ENCODE results near the gene ADAMTS15. TPM values are rescaled to one million over a fixed set of nuclear protein-coding genes. Genes with fewer than 3 reads are reported as not detected.

ADAMTS15 gene
- total RNA-seq, 2 experiments from 2014 or later: not detected

DNA sequence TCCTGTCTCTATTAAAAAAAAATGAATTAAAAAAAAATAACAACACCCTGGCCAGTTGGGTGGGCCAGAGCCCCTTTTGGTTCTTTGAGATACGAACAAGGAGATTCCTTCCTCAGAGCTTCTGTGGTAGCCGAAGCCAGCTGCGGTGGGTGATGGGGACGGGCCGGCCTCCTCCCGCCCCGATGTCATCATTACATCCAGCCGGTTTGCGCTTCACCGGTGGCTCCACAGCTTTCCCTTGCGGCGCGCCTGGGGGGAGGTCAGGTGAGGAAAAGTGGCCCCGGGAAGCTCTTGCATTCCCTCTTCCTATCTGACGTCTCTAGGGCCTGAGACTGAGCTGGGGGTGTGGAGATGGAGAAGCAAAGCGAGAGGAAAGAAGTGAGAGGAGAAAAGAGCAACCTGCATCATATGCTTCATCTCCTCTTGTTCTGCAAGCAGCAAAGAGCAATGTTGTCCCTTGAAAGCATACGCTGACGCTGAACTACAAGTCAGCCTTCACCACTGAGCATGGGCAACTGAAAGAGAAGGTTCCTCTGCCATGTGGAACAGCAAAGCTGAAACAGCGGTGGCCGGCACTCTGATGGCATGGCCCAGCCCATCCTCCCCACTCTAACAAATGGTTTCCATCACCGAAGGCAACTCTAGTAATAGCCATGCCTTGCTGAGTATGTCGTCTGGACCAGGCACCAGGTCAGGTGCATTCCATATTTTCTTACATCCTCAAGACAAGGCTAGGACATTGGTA, 26.0 kb upstream of the ADAMTS15 start:
- no peaks in the 10 kb centered on the region for H3K9me3 Mint-ChIP-seq (ENCODE audit: low read depth)
- no peak overlapping the region for H3K4me3 Mint-ChIP-seq
- CTCF ChIA-PET: interaction anchor here (1.1 kb wide), 1 partner anchor 12 kb away, joined by 3 read pairs; no protein-coding TSS in a partner anchor
- ATAC-seq (no peak), DNase-seq (no peak)
- H3K36me3 Mint-ChIP-seq: no peaks in the 10 kb centered on the region
- H3K27ac Mint-ChIP-seq: no peak overlapping the region
- H3K4me1 Mint-ChIP-seq: peaks cover 3% of the 10 kb centered on the region
- peaks cover 48% of the 10 kb centered on the region for H3K27me3 Mint-ChIP-seq

- peaks cover 51% of the 10 kb centered on the region for H3K27me3 Mint-ChIP-seq
- DNase-seq (no peak), ATAC-seq (no peak)
- no peaks in the 10 kb centered on the region for H3K36me3 Mint-ChIP-seq
- peaks cover 5% of the 10 kb centered on the region for H3K4me1 Mint-ChIP-seq
- CTCF ChIA-PET: interaction anchor here (3.8 kb wide), 1 partner anchor 211 kb away, joined by 15 read pairs; no protein-coding TSS in a partner anchor
- no peak overlapping the region for H3K27ac Mint-ChIP-seq
- H3K9me3 Mint-ChIP-seq (ENCODE audit: low read depth): no peaks in the 10 kb centered on the region
- H3K4me3 Mint-ChIP-seq: no peak overlapping the region
Measured at GRCh38 chr11:130423541-130424142, 24.8 kb upstream of the ADAMTS15 start.

DNA sequence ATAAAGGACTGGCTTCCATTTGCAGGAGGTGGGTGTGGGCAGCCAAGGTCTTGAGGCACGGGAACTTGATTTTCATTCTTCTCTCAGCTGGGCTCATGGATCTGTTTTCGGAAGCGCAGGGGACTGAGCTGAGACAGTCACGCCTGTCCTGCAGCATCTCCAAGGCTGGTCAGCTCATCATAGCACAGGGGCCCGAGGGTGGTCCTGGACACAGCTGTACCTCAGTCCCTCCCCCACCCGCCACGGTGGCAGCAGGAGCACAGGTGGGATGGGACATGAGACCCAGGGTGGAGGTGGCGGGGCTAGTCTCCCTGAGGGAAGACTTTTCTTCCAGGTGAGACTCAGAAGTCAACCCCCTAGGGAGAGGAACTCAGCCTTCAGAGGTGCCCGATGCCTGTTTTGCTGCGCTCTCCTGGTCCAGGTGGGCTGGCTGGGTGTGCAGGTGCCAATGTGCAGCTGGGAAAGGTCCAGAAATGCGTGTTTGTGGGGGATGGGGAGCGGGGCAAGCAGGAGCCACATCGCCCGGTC, 23.8 kb upstream of the ADAMTS15 start:
- no peaks in the 10 kb centered on the region for H3K9me3 Mint-ChIP-seq (ENCODE audit: low read depth)
- no peak for ATAC-seq
- no peaks in the 10 kb centered on the region for H3K36me3 Mint-ChIP-seq
- H3K4me3 Mint-ChIP-seq: no peak overlapping the region
- DNase-seq: no peak
- peaks cover 12% of the 10 kb centered on the region for H3K4me1 Mint-ChIP-seq
- no peak overlapping the region for H3K27ac Mint-ChIP-seq
- CTCF ChIA-PET: interaction anchor here (0.8 to 3.8 kb wide), 3 partner anchors 10 to 492 kb away, joined by 3 to 15 read pairs (median 3); no protein-coding TSS in a partner anchor
- H3K27me3 Mint-ChIP-seq: peaks cover 58% of the 10 kb centered on the region

DNA sequence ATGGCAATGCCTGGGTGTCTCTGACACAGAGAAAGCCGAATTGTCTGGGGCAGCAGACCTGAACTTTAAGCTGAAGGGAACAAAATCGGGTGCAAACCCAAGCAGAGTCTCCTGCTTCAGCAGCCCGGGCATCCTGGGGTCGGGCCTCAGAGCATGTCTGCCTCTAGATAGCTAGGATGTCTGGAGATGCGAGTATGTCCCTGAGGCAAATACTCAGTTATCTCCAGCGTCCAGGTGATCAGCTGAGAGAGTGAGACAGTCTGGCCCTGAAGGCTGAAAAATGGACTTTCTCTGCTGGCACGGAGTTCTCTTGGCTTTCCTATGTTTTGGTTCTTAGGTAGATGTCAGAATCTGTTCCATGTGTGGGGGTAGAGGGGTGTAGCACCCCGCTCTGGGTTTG, 23.3 kb upstream of the ADAMTS15 start:
- CTCF ChIA-PET: interaction anchor here (0.7 to 16.1 kb wide), 5 partner anchors 10 to 640 kb away, joined by 3 to 286 read pairs (median 3); no protein-coding TSS in a partner anchor
- no peaks in the 10 kb centered on the region for H3K36me3 Mint-ChIP-seq
- H3K9me3 Mint-ChIP-seq (ENCODE audit: low read depth): no peaks in the 10 kb centered on the region
- H3K27ac Mint-ChIP-seq: no peak overlapping the region
- DNase-seq (no peak), ATAC-seq (no peak)
- H3K4me3 Mint-ChIP-seq: no peak overlapping the region
- H3K27me3 Mint-ChIP-seq: peaks cover 59% of the 10 kb centered on the region
- peaks cover 12% of the 10 kb centered on the region for H3K4me1 Mint-ChIP-seq

- no peak overlapping the region for H3K4me3 Mint-ChIP-seq
Measured at GRCh38 chr11:130426223-130426836, 22.1 kb upstream of the ADAMTS15 start.

DNA sequence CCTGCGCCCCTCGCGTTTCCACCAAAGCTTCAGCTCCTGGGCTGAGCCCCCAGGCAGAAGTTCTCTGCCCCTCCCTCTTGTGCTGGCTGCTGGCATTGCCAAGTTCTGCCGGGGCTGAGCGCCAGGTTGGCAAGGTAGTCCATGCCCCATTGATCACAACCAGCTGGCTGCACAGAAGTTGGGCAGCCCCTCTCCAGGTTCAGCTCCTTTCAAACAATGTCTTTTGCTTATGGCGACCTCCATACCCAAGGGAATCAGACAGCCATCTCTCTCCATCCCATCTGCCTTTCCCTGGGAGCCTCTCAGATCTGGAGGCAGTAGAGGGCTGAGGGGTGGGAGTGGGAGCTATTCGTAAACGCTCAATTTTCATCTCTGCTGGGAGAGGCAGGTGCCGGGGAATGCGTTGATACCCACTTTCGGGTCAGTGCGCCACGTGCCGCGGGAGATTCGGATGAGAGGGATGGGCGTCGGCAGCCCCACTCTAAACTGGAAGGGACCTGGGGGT, 21.6 kb upstream of the ADAMTS15 start:
- no peaks in the 10 kb centered on the region for H3K36me3 Mint-ChIP-seq
- H3K4me3 Mint-ChIP-seq: no peak overlapping the region
- no peak for DNase-seq
- H3K27ac Mint-ChIP-seq: no peak overlapping the region
- H3K4me1 Mint-ChIP-seq: peaks cover 12% of the 10 kb centered on the region
- H3K9me3 Mint-ChIP-seq (ENCODE audit: low read depth): no peaks in the 10 kb centered on the region
- CTCF ChIA-PET: interaction anchor here (1.0 to 16.1 kb wide), 3 partner anchors 11 to 434 kb away, joined by 3 to 286 read pairs (median 15); no protein-coding TSS in a partner anchor
- no peak for ATAC-seq
- H3K27me3 Mint-ChIP-seq: peaks cover 57% of the 10 kb centered on the region

More at GRCh38 chr11:130426223-130426836, 22.1 kb upstream of the ADAMTS15 start:
- H3K9me3 Mint-ChIP-seq (ENCODE audit: low read depth): no peaks in the 10 kb centered on the region
- no peak overlapping the region for H3K27ac Mint-ChIP-seq
- no peak for DNase-seq
- peaks cover 57% of the 10 kb centered on the region for H3K27me3 Mint-ChIP-seq
- no peaks in the 10 kb centered on the region for H3K36me3 Mint-ChIP-seq
- peaks cover 12% of the 10 kb centered on the region for H3K4me1 Mint-ChIP-seq
- CTCF ChIA-PET: interaction anchor here (1.0 to 16.1 kb wide), 3 partner anchors 11 to 434 kb away, joined by 3 to 286 read pairs (median 15); no protein-coding TSS in a partner anchor
- ATAC-seq: no peak

- no peak overlapping the region for H3K4me3 Mint-ChIP-seq
- H3K27me3 Mint-ChIP-seq: peaks cover 57% of the 10 kb centered on the region
- CTCF ChIA-PET: interaction anchor here (4.9 to 16.1 kb wide), 2 partner anchors 215 to 433 kb away, joined by 25 to 286 read pairs; no protein-coding TSS in a partner anchor
- H3K36me3 Mint-ChIP-seq: no peaks in the 10 kb centered on the region
- H3K4me1 Mint-ChIP-seq: peaks cover 12% of the 10 kb centered on the region
- no peak overlapping the region for H3K27ac Mint-ChIP-seq
- ATAC-seq (peak; percentile 16), DNase-seq (no peak)
- H3K9me3 Mint-ChIP-seq (ENCODE audit: low read depth): no peaks in the 10 kb centered on the region
Measured at GRCh38 chr11:130427581-130428315, 20.7 kb upstream of the ADAMTS15 start.

DNA sequence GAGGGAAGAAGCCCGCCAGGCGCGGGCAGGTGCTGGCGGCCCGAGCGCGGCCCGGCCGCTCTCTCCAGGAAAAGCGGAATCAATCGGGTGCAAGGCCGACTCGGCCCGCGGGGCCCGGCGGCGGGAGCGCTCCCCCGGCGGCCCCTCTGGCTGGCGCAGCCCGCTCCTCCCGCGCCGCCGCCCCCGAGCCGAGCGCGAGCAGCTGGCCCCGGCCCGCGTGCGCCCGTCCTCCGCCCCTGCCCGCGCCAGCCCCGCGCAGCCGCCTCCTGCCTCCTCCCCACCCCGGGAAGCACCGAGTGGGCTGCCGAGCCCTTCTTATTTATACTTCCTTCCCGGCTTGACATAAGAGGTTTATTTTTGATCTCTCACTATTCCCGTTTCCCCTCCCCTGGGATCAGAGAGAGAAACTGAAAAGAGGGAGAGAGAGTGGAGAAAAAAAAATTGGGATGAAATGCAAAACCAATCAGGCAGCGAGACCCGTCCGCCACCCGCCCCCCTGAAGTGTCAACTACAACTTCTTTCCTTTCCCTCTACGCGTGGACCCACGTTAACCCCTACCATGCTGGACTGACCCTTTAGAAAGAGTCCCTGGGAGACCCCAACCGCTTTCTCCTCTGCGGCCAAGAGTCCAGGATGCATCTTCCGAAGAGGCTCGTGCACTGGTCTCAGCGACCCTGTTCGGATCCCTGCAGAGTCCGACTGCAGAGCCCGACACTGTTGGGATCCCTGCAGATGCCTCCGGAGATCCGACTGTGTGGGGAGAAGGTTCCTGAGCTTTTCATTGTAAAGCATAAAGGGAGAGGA, 19.9 kb upstream of the ADAMTS15 start, which contains the start of gene ADAMTS8:
ADAMTS8 (minus strand) TSS at position 294 of the 804 bp plus-strand sequence. CDS start 323 bp downstream, outside the sequence.
- no peaks in the 10 kb centered on the region for H3K9me3 Mint-ChIP-seq (ENCODE audit: low read depth)
- peaks cover 12% of the 10 kb centered on the region for H3K4me1 Mint-ChIP-seq
- ATAC-seq (peak; percentile 22), DNase-seq (no peak)
- CTCF ChIA-PET: interaction anchor here (1.4 to 16.1 kb wide), 3 partner anchors 216 to 432 kb away, joined by 3 to 286 read pairs (median 25); no protein-coding TSS in a partner anchor
- H3K27me3 Mint-ChIP-seq: peaks cover 58% of the 10 kb centered on the region
- H3K36me3 Mint-ChIP-seq: no peaks in the 10 kb centered on the region
- peak within 1 kb of the TSS; percentile 35 for H3K4me3 Mint-ChIP-seq
- no peak within 1 kb of the TSS for H3K27ac Mint-ChIP-seq

GRCh38 chr11:130429120-130429681, 19.2 kb upstream of the ADAMTS15 start:
- DNase-seq (no peak), ATAC-seq (no peak)
- no peak overlapping the region for H3K27ac Mint-ChIP-seq
- peaks cover 60% of the 10 kb centered on the region for H3K27me3 Mint-ChIP-seq
- no peak overlapping the region for H3K4me3 Mint-ChIP-seq
- H3K36me3 Mint-ChIP-seq: no peaks in the 10 kb centered on the region
- H3K4me1 Mint-ChIP-seq: peaks cover 12% of the 10 kb centered on the region
- CTCF ChIA-PET: interaction anchor here (1.3 to 16.1 kb wide), 4 partner anchors 217 to 464 kb away, joined by 3 to 286 read pairs (median 15); no protein-coding TSS in a partner anchor
- H3K9me3 Mint-ChIP-seq (ENCODE audit: low read depth): no peaks in the 10 kb centered on the region

DNA sequence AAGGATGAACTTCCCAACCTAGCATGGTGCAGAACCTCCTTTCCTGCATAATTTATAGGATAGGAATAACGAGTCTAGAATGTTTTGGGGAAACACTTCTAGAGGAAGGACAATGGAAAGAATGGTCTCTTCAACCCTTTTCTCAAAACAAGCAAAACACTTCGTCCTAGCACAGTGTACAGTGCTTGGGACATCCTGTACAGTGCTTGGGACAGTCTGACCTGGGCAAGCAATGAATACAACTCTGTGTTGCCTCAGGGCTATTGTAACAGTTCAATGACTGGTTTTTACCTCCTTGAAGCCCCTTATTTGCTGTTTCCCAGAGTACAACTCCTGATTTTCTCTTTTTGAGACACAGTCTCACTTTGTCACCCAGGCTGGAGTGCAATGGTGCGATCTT, 18.5 kb upstream of the ADAMTS15 start:
- H3K4me3 Mint-ChIP-seq: no peak overlapping the region
- no peaks in the 10 kb centered on the region for H3K9me3 Mint-ChIP-seq (ENCODE audit: low read depth)
- no peaks in the 10 kb centered on the region for H3K36me3 Mint-ChIP-seq
- ATAC-seq: no peak
- CTCF ChIA-PET: interaction anchor here (1.3 to 16.1 kb wide), 3 partner anchors 218 to 464 kb away, joined by 5 to 286 read pairs (median 25); no protein-coding TSS in a partner anchor
- no peak overlapping the region for H3K27ac Mint-ChIP-seq
- H3K4me1 Mint-ChIP-seq: peaks cover 12% of the 10 kb centered on the region
- H3K27me3 Mint-ChIP-seq: peaks cover 52% of the 10 kb centered on the region
- DNase-seq: no peak

DNA sequence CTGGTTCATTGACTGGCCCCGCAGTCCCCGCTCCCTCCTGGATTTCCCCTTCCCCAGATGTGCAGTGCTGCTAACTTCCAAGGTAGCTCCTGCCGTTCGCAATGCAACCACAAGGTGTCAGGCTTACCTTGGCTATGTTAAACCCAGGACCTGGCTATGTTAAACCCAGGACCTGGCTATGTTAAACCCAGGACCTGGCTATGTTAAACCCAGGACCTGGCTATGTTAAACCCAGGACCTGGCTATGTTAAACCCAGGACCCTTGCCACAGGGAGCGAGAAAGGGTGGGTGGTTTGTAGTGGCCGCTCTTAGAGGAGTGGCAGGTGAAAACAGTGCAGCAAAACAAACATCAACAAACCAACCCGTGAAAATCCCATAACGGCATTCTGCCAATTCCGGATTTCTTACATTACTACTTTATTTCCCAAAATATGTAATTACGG, 17.1 kb upstream of the ADAMTS15 start:
- CTCF ChIA-PET: interaction anchor here (0.6 to 16.1 kb wide), 22 partner anchors 10 to 485 kb away, joined by 3 to 286 read pairs (median 4); partner anchors contain the start of genes ADAMTS15 and SNX19
- ATAC-seq (peak; percentile 52), DNase-seq (peak; percentile 82)
- Mint-ChIP-seq H3K36me3 (no peaks in the 10 kb centered on the region), H3K4me1 (peaks cover 16% of the 10 kb centered on the region), H3K27ac (no peak overlapping the region), H3K4me3 (no peak overlapping the region), H3K9me3 (ENCODE audit: low read depth) (no peaks in the 10 kb centered on the region), H3K27me3 (peaks cover 48% of the 10 kb centered on the region)

Measured in activated CD8-positive, alpha-beta memory T cell treated with anti-CD3 and anti-CD28 coated beads, Interleukin-2, amount 10 ng/mL, durations not matched to agents 7 days and 5 days (primary cell).